GM12864 (cell line): ENCODE results near the gene COL27A1.

ENCODE experiments used
- DNase-seq: peaks from one replicate; pipeline ENCODE4 v3.0.0-alpha.2; 2011; ENCODE audit warnings: low read depth
- H3K4me3 ChIP-seq: 2 replicates; pipeline ENCODE4 v1.5.1; 2011; ENCODE audit warnings: mild to moderate bottlenecking, low read depth, low read length, control low read depth
- CTCF ChIP-seq: IDR thresholded peaks from 2 replicates; pipeline ENCODE4 v1.5.1; 2011; ENCODE audit warnings: low read depth, mild to moderate bottlenecking, moderate library complexity, low read length, control low read depth, inconsistent platforms; ENCODE audit errors: missing control alignments

COL27A1 gene

GRCh38 chr9:114204265-114204664 is 48.9 kb downstream of the COL27A1 start:
- TF ChIP-seq CTCF: no peak
- no peak overlapping the region for H3K4me3 ChIP-seq
- DNase-seq: no peak

GRCh38 chr9:114205171-114206015 is 50.1 kb downstream of the COL27A1 start:
- no peak for DNase-seq
- H3K4me3 ChIP-seq: no peak overlapping the region
- no peak for TF ChIP-seq CTCF

DNA sequence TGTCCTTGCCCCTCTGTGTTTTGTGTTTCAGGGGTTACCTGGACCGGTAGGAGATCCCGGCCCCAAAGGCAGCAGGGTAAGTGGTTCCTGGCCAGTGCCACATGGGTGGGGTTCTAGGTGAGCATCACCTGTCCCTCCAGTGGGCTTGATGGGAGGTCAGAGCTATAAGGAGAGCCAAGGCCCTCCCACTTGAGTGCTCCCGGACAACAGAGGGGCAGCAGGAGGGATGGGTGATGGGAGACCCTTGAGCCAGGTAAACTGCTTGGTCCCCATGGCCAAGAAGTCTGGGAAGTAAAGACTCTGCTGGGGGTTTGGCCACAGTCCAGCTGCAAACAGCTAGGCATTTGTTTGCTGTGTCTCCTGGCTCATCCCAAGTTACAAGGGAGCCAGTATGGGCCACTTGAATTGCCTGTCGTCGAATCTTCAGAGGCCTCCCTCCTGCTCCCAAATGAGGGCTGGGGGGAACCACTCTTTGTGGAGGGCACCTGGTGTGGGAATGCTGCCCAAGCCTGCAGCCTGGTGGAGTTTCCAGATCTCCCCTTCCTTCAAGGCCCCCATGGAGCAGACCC is 51.0 kb downstream of the COL27A1 start:
- DNase-seq: no peak

GRCh38 chr9:114207034-114207810 is 51.9 kb downstream of the COL27A1 start:
- no peak for DNase-seq
- no peak for TF ChIP-seq CTCF

More for the DNA sequence above, 51.0 kb downstream of the COL27A1 start:
- no peak overlapping the region for H3K4me3 ChIP-seq
- no peak for TF ChIP-seq CTCF

DNA sequence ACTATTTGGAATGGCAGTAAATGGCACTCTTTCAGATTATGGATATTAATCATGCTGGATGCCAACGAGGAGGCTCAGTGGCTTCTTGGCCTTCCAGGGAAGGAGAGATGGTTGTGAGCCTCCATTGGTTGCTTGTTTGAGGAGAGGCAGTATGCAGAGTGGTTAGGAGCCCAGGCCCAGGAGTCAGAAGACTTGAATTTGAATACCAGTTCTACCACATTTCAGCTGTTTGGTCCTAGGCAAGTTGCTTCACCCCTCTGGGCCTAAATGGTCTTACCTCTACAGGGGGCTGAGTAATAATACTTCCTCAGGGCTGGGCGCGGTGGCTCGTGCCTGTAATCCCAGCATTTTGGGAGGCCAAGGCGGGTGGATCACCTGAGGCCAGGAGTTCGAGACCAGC is 52.5 kb downstream of the COL27A1 start:
- no peak for TF ChIP-seq CTCF
- no peak for DNase-seq

More at GRCh38 chr9:114207034-114207810, 51.9 kb downstream of the COL27A1 start:
- no peak overlapping the region for H3K4me3 ChIP-seq

DNA sequence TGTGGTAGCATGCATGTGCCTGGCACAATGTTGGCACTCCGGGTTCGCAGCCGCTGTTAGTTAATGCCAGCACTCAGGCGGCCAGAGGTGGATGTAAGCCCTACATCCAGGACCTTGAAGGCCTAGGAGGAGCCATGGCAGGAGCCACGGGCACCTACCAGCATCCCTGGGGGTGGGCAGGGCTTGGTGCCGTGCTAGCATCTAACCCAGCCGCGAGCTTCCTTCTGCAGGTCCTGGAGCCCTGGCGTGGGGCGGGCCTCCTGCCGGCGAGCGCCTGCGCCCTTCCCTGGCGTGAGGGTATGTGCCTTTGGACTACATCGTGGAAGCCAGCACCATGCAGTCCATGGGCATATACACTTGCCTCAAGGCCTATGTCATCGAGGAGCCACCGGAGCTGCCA is 53.8 kb downstream of the COL27A1 start:
- no peak for DNase-seq
- no peak for TF ChIP-seq CTCF
- no peak overlapping the region for H3K4me3 ChIP-seq

More for the DNA sequence above, 52.5 kb downstream of the COL27A1 start:
- no peak overlapping the region for H3K4me3 ChIP-seq
